T-helper 17 cell (primary cell): ENCODE data around the gene MAP7D3. TPM values are rescaled to one million over a fixed set of nuclear protein-coding genes. Genes with fewer than 3 reads are reported as not detected.
A peak's percentile ranks its signal among the peaks of the same experiment; 100 is the strongest.

Experiments used
- ATAC-seq: fragments of 150-1000 bp; cut with Tn5 transposase; 2 replicates; pipeline ENCODE4 v1.10.0; 2021; ENCODE audit warnings: mild to moderate bottlenecking, moderate library complexity
- DNase-seq, 3 donors: peaks; one replicate each; pipeline versions ENCODE4 v3.0.0 to v3.0.0-alpha.2; 2020 to 2021
- H3K9me3 ChIP-seq: one replicate; pipeline ENCODE4 v1.7.0; 2013; ENCODE audit warnings: low read length, mild to moderate bottlenecking; ENCODE audit not compliant: control insufficient read depth, poor library complexity, severe bottlenecking
- H3K27ac Mint-ChIP-seq: one replicate; pipeline ENCODE4 v1.8.0; 2022; ENCODE audit warnings: mild to moderate bottlenecking, moderate library complexity, mixed read lengths
- H3K27me3 Mint-ChIP-seq: one replicate; pipeline ENCODE4 v1.8.0; 2022; ENCODE audit warnings: mixed read lengths
- H3K36me3 Mint-ChIP-seq: one replicate; pipeline ENCODE4 v1.8.0; 2022; ENCODE audit warnings: low read depth, mixed read lengths
- H3K4me1 Mint-ChIP-seq: one replicate; pipeline ENCODE4 v1.8.0; 2022; ENCODE audit warnings: mild to moderate bottlenecking, mixed read lengths
- H3K4me3 Mint-ChIP-seq: one replicate; pipeline ENCODE4 v1.8.0; 2022; ENCODE audit warnings: mild to moderate bottlenecking, moderate library complexity, mixed read lengths
- total RNA-seq, 4 donors: library from RNA in 2 of 4; stranded (reverse) in 2 of 4; gene quantifications; one replicate each; pipeline ENCODE4 v1.2.3 and lab custom pipeline; 2022 to 2026

Gene MAP7D3
- total RNA-seq, 2 donors from 2014 or later, result 6.0 to 6.7 TPM

- Mint-ChIP-seq H3K4me3 (no peak overlapping the region), H3K4me1 (peaks cover 7% of the 10 kb centered on the region), H3K36me3 (peaks cover 5% of the 10 kb centered on the region), H3K27ac (no peak overlapping the region), H3K27me3 (no peaks in the 10 kb centered on the region)
- no peaks in the 10 kb centered on the region for H3K9me3 ChIP-seq
- ATAC-seq (peak; percentile 59), DNase-seq (no peak)
Measured at GRCh38 chrX:136227948-136228838, 23.0 kb downstream of the MAP7D3 start.

- H3K27me3 Mint-ChIP-seq, result no peaks in the 10 kb centered on the region
- H3K4me3 Mint-ChIP-seq, result no peak overlapping the region
- peaks cover 7% of the 10 kb centered on the region for H3K4me1 Mint-ChIP-seq
- no peak for DNase-seq
- H3K9me3 ChIP-seq, result no peaks in the 10 kb centered on the region
- H3K36me3 Mint-ChIP-seq, result peaks cover 4% of the 10 kb centered on the region
- ATAC-seq, result no peak
- no peak overlapping the region for H3K27ac Mint-ChIP-seq
Measured at GRCh38 chrX:136227074-136227473, 24.1 kb downstream of the MAP7D3 start.

- Mint-ChIP-seq H3K4me3 (no peak overlapping the region), H3K36me3 (no peaks in the 10 kb centered on the region), H3K27ac (peak overlapping the region; percentile 29), H3K4me1 (no peaks in the 10 kb centered on the region), H3K27me3 (no peaks in the 10 kb centered on the region)
- DNase-seq, result no peak
- no peak for ATAC-seq
- H3K9me3 ChIP-seq, result no peaks in the 10 kb centered on the region
Measured at GRCh38 chrX:136221851-136222513, 29.2 kb downstream of the MAP7D3 start.

- no peaks in the 10 kb centered on the region for H3K36me3 Mint-ChIP-seq
Measured at GRCh38 chrX:136220951-136221350, 30.2 kb downstream of the MAP7D3 start.

GRCh38 chrX:136220540-136220939 is 30.7 kb downstream of the MAP7D3 start:
- H3K36me3 Mint-ChIP-seq, result no peaks in the 10 kb centered on the region

More at GRCh38 chrX:136220951-136221350, 30.2 kb downstream of the MAP7D3 start:
- ATAC-seq (no peak), DNase-seq (no peak)
- H3K9me3 ChIP-seq, result no peaks in the 10 kb centered on the region
- Mint-ChIP-seq H3K4me1 (no peaks in the 10 kb centered on the region), H3K4me3 (no peak overlapping the region), H3K27ac (no peak overlapping the region), H3K27me3 (no peaks in the 10 kb centered on the region)

GRCh38 chrX:136219893-136220292 is 31.3 kb downstream of the MAP7D3 start:
- DNase-seq (no peak), ATAC-seq (no peak)
- Mint-ChIP-seq H3K4me1 (no peaks in the 10 kb centered on the region), H3K27me3 (no peaks in the 10 kb centered on the region), H3K27ac (no peak overlapping the region), H3K36me3 (no peaks in the 10 kb centered on the region), H3K4me3 (no peak overlapping the region)
- no peaks in the 10 kb centered on the region for H3K9me3 ChIP-seq

More at GRCh38 chrX:136220540-136220939, 30.7 kb downstream of the MAP7D3 start:
- DNase-seq, result no peak
- ATAC-seq, result no peak
- H3K4me3 Mint-ChIP-seq, result no peak overlapping the region
- H3K27me3 Mint-ChIP-seq, result no peaks in the 10 kb centered on the region
- no peak overlapping the region for H3K27ac Mint-ChIP-seq
- H3K9me3 ChIP-seq, result no peaks in the 10 kb centered on the region
- no peaks in the 10 kb centered on the region for H3K4me1 Mint-ChIP-seq

- H3K9me3 ChIP-seq, result no peaks in the 10 kb centered on the region
- Mint-ChIP-seq H3K4me1 (no peaks in the 10 kb centered on the region), H3K27me3 (no peaks in the 10 kb centered on the region), H3K4me3 (no peak overlapping the region), H3K36me3 (no peaks in the 10 kb centered on the region), H3K27ac (no peak overlapping the region)
- ATAC-seq (no peak), DNase-seq (no peak)
Measured at GRCh38 chrX:136215559-136215958, 35.6 kb downstream of the MAP7D3 start.

- no peaks in the 10 kb centered on the region for H3K36me3 Mint-ChIP-seq
- ATAC-seq (no peak), DNase-seq (no peak)
- H3K4me1 Mint-ChIP-seq, result no peaks in the 10 kb centered on the region
- no peaks in the 10 kb centered on the region for H3K9me3 ChIP-seq
- no peaks in the 10 kb centered on the region for H3K27me3 Mint-ChIP-seq
- H3K27ac Mint-ChIP-seq, result peak overlapping the region; percentile 39
- H3K4me3 Mint-ChIP-seq, result no peak overlapping the region
Measured at GRCh38 chrX:136214551-136214950, 36.6 kb downstream of the MAP7D3 start.

GRCh38 chrX:136212557-136213111 is 38.6 kb downstream of the MAP7D3 start:
- no peak overlapping the region for H3K4me3 Mint-ChIP-seq
- no peak overlapping the region for H3K27ac Mint-ChIP-seq
- no peaks in the 10 kb centered on the region for H3K4me1 Mint-ChIP-seq
- ATAC-seq, result no peak
- no peak for DNase-seq
- H3K9me3 ChIP-seq, result no peaks in the 10 kb centered on the region
- no peaks in the 10 kb centered on the region for H3K36me3 Mint-ChIP-seq
- H3K27me3 Mint-ChIP-seq, result no peaks in the 10 kb centered on the region

GRCh38 chrX:136211766-136212556 is 39.2 kb downstream of the MAP7D3 start:
- ATAC-seq, result no peak
- Mint-ChIP-seq H3K36me3 (no peaks in the 10 kb centered on the region), H3K27me3 (no peaks in the 10 kb centered on the region), H3K27ac (no peak overlapping the region), H3K4me3 (no peak overlapping the region), H3K4me1 (no peaks in the 10 kb centered on the region)
- no peaks in the 10 kb centered on the region for H3K9me3 ChIP-seq
- DNase-seq, result no peak

- no peak overlapping the region for H3K27ac Mint-ChIP-seq
- H3K4me3 Mint-ChIP-seq, result no peak overlapping the region
- H3K9me3 ChIP-seq, result no peaks in the 10 kb centered on the region
- ATAC-seq (no peak), DNase-seq (no peak)
- no peaks in the 10 kb centered on the region for H3K36me3 Mint-ChIP-seq
- peaks cover 2% of the 10 kb centered on the region for H3K4me1 Mint-ChIP-seq
- H3K27me3 Mint-ChIP-seq, result no peaks in the 10 kb centered on the region
Measured at GRCh38 chrX:136210806-136211205, 40.4 kb downstream of the MAP7D3 start.

- DNase-seq (no peak), ATAC-seq (peak; percentile 48)
- Mint-ChIP-seq H3K27ac (no peak overlapping the region), H3K4me3 (no peak overlapping the region), H3K36me3 (no peaks in the 10 kb centered on the region), H3K27me3 (no peaks in the 10 kb centered on the region), H3K4me1 (peaks cover 2% of the 10 kb centered on the region)
- H3K9me3 ChIP-seq, result no peaks in the 10 kb centered on the region
Measured at GRCh38 chrX:136210243-136210642, 41.0 kb downstream of the MAP7D3 start.

GRCh38 chrX:136209751-136210150 is 41.4 kb downstream of the MAP7D3 start:
- no peaks in the 10 kb centered on the region for H3K27me3 Mint-ChIP-seq
- no peaks in the 10 kb centered on the region for H3K36me3 Mint-ChIP-seq
- no peaks in the 10 kb centered on the region for H3K9me3 ChIP-seq
- peaks cover 6% of the 10 kb centered on the region for H3K4me1 Mint-ChIP-seq
- H3K27ac Mint-ChIP-seq, result peak overlapping the region; percentile 32
- no peak overlapping the region for H3K4me3 Mint-ChIP-seq
- ATAC-seq (no peak), DNase-seq (no peak)
